ENCODE results near the gene DGKG. TPM values are rescaled to one million over a fixed set of nuclear protein-coding genes. Genes with fewer than 3 reads are reported as not detected.

DGKG gene
- polyA plus RNA-seq, 2 of the 4 experiments (the other 2 are of a cell fraction): 11.5 to 13.3 TPM

DNA sequence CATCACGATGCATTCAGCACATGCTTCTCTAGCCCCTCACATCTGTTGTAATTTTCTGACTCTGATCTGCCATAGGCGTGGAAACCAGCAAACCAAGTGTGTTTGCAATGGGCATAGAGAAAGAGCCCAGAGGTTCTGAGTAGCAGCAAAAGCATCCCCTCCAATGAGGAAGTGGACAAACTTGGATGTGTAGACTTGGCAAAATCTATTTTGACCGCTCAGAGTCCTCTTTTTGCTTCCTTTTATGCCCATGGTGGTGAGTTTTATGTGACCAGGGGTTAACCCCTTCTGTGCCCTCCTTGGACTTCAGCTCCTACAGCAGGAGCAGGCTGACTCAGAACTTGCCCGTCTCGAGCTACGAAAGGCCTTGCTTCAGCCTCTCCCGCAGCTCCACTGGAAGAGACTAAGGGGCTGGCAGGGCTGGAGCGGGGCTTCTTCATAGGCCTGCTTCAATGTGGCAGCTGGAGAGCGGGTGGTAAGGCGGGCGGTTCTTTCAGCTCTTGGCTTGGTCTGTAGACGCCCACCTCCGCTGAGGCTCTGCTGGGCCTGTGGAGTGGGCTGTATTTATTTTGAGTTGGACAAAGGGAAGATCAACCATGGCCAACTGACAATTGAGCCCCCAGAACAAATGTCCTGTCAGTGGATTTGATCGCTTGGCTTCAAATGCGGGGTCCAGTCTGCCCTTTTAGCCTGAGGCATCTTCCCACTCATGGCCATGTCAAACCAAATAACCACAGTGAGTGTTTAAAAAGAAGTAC is 246.6 kb downstream of the DGKG start:
- Histone ChIP-seq H3K27ac (no peak overlapping the region), H3K4me2 (no peak overlapping the region), H3K4me3 (no peak overlapping the region), H3K4me1 (peaks cover 1% of the 10 kb centered on the region; the same call in 2 of the 3 replicates), H3K9me3 (no peaks in the 10 kb centered on the region)
- DNase-seq (ENCODE audit: low read depth in 1 of 2, low spot score in 1 of 2) (no peak), FAIRE-seq (no peak), ATAC-seq (no peak)
- TF ChIP-seq PHF8 (IDR thresholded peaks at IDR 0.05; ENCODE audit: borderline replicate concordance, low read depth) (no peak), CBX2 (IDR thresholded peaks at IDR 0.05; ENCODE audit: borderline replicate concordance, low read depth) (no peak), JUN (IDR thresholded peaks at IDR 0.05) (no peak), MAFK (IDR thresholded peaks at IDR 0.05; ENCODE audit: partially characterized antibody) (no peak), POLR2A (IDR thresholded peaks at IDR 0.05; ENCODE audit: low read length) (no peak), KDM1A (IDR thresholded peaks at IDR 0.05; ENCODE audit: low read depth) (no peak), JUNB (IDR thresholded peaks at IDR 0.05) (no peak), RAD21 (conservative IDR thresholded peaks at IDR 0.05 in 1 of 2, IDR thresholded peaks at IDR 0.05 in 1 of 2) (no peak), HEYL (CRISPR knock-in tag; IDR thresholded peaks at IDR 0.05) (no peak), BHLHE40 (IDR thresholded peaks at IDR 0.05; ENCODE audit: low read depth, low read length) (no peak), ZFP36 (IDR thresholded peaks at IDR 0.05; ENCODE audit: borderline replicate concordance, partially characterized antibody) (no peak)
- TF ChIP-seq, protein P1, sequence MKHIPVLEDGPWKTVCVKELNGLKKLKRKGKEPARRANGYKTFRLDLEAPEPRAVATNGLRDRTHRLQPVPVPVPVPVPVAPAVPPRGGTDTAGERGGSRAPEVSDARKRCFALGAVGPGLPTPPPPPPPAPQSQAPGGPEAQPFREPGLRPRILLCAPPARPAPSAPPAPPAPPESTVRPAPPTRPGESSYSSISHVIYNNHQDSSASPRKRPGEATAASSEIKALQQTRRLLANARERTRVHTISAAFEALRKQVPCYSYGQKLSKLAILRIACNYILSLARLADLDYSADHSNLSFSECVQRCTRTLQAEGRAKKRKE (CRISPR knock-in tag; IDR thresholded peaks at IDR 0.05; ENCODE audit: low read depth): no peak
- TF ChIP-seq, protein P2, sequence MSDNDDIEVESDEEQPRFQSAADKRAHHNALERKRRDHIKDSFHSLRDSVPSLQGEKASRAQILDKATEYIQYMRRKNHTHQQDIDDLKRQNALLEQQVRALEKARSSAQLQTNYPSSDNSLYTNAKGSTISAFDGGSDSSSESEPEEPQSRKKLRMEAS (IDR thresholded peaks at IDR 0.05): no peak
- TF ChIP-seq, protein P3, sequence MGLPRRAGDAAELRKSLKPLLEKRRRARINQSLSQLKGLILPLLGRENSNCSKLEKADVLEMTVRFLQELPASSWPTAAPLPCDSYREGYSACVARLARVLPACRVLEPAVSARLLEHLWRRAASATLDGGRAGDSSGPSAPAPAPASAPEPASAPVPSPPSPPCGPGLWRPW (IDR thresholded peaks at IDR 0.05): no peak
- WGBS (ENCODE audit: missing lambda C conversion rate): 89% methylated on average over 9 of the region's 15 CpGs
- POLR2A ChIA-PET: no interaction called here
- CTCF ChIA-PET: no interaction called here

DNA sequence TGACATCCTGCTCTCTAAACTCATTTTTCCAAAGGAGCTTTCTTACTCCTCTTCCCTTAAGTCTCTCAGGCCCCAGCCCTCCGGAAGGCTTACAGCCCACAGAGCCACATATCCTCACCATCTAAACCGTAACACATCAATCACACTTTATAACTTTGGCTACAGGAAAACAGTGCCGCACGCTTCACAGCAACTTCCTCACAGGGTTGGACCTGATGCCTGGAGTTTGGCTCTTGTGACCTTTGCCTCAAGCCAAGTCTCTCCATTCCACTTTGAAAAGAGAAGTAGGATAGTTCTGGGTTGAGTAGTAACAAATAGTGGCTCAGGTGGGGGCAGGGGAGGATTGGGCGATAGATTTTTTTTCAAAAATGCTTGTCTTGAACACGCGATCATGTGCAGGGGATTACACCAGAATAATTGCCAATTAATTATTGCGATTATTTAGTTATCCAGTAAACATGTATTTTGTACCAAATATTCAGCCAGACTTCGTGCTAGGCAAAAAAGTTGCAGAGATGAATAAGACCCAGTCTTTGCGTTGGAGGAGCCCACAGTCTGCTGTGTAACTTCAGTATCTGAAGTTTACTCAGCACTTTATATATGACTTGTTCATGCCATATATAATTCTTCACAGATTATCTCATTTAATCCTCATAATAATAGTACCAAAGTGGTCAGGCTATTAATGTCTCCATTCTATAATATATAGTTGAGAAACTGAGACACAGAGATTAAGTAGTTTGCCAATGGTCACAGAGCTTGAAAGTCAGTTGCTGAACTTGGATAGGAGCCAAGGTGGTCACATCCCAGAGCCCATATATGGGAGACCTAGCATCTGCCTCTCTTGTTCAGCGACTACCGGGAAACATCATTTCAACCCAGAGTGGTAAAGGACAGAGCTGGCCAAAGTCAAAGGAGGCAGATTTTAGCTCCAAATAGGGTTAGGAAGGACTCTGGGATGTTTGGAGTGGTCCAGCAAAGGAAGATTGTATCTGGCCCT is 250.8 kb downstream of the DGKG start:
- TF ChIP-seq, protein P4, sequence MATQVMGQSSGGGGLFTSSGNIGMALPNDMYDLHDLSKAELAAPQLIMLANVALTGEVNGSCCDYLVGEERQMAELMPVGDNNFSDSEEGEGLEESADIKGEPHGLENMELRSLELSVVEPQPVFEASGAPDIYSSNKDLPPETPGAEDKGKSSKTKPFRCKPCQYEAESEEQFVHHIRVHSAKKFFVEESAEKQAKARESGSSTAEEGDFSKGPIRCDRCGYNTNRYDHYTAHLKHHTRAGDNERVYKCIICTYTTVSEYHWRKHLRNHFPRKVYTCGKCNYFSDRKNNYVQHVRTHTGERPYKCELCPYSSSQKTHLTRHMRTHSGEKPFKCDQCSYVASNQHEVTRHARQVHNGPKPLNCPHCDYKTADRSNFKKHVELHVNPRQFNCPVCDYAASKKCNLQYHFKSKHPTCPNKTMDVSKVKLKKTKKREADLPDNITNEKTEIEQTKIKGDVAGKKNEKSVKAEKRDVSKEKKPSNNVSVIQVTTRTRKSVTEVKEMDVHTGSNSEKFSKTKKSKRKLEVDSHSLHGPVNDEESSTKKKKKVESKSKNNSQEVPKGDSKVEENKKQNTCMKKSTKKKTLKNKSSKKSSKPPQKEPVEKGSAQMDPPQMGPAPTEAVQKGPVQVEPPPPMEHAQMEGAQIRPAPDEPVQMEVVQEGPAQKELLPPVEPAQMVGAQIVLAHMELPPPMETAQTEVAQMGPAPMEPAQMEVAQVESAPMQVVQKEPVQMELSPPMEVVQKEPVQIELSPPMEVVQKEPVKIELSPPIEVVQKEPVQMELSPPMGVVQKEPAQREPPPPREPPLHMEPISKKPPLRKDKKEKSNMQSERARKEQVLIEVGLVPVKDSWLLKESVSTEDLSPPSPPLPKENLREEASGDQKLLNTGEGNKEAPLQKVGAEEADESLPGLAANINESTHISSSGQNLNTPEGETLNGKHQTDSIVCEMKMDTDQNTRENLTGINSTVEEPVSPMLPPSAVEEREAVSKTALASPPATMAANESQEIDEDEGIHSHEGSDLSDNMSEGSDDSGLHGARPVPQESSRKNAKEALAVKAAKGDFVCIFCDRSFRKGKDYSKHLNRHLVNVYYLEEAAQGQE (IDR thresholded peaks at IDR 0.05): no peak
- no peak for TF ChIP-seq ZNF302 (CRISPR knock-in tag; IDR thresholded peaks at IDR 0.05)
- no peak for TF ChIP-seq RNF2 (IDR thresholded peaks at IDR 0.05; ENCODE audit: borderline replicate concordance, low read depth)
- TF ChIP-seq KDM1A (IDR thresholded peaks at IDR 0.05; ENCODE audit: low read depth): no peak
- TF ChIP-seq SREBF2 (IDR thresholded peaks at IDR 0.05): no peak
- no peak for TF ChIP-seq EHMT2 (IDR thresholded peaks at IDR 0.05; ENCODE audit: low read depth)
- WGBS (ENCODE audit: missing lambda C conversion rate): 95% methylated on average over 12 of the region's 12 CpGs

More for the DNA sequence above, 250.8 kb downstream of the DGKG start:
- ATAC-seq (no peak), DNase-seq (ENCODE audit: low read depth in 1 of 2, low spot score in 1 of 2) (no peak), FAIRE-seq (no peak)
- no peak overlapping the region for H3K4me2 ChIP-seq
- CTCF ChIA-PET: interaction anchor here (0.9 kb wide), 1 partner anchor 430 kb away, joined by 3 read pairs; no protein-coding TSS in a partner anchor
- POLR2A ChIA-PET: no interaction called here
- H3K4me1 ChIP-seq: peaks cover 14% of the 10 kb centered on the region
- no peak overlapping the region for H3K4me3 ChIP-seq
- no peaks in the 10 kb centered on the region for H3K9me3 ChIP-seq
- no peak overlapping the region for H3K27ac ChIP-seq

All from A549 (cell line).